ENCODE data around the gene TTC3. TPM values are rescaled to one million over a fixed set of nuclear protein-coding genes. Genes with fewer than 3 reads are reported as not detected.

Gene TTC3
- total and polyA plus RNA-seq, 2 of the 13 experiments (the other 11 are each of a cell fraction or from before 2014, with no cell fraction given), result 55.7 to 108 TPM

GRCh38 chr21:37220433-37220980 is 147.5 kb downstream of the TTC3 start (continued):
- 0 out of 2 replicates have a peak, but pooled peaks have one; percentile 44 for TF ChIP-seq STAT6 (CRISPR knock-in tag; IDR thresholded peaks at IDR 0.05; ENCODE audit: borderline replicate concordance)
- peak; percentile 19; the same call in 1 of the 2 replicates for TF ChIP-seq ONECUT2 (CRISPR knock-in tag; IDR thresholded peaks at IDR 0.05)
- no peak for TF ChIP-seq ZNF569 (CRISPR knock-in tag; IDR thresholded peaks at IDR 0.05; ENCODE audit: borderline replicate concordance)
- TF ChIP-seq ZNF235 (CRISPR knock-in tag; IDR thresholded peaks at IDR 0.05; ENCODE audit: borderline replicate concordance), result 0 out of 2 replicates have a peak, but pooled peaks have one; percentile 45
- peak; percentile 69; the same call in 1 of the 2 replicates for TF ChIP-seq SNAPC2 (CRISPR knock-in tag; IDR thresholded peaks at IDR 0.05)
- 0 out of 2 replicates have a peak, but pooled peaks have one; percentile 12 for TF ChIP-seq ZFP90 (CRISPR knock-in tag; IDR thresholded peaks at IDR 0.05; ENCODE audit: borderline replicate concordance)
- TF ChIP-seq ZNF781 (CRISPR knock-in tag; IDR thresholded peaks at IDR 0.05; ENCODE audit: borderline replicate concordance, not compliant biosample characterization), result peak; percentile 13
- TF ChIP-seq HNRNPLL (IDR thresholded peaks at IDR 0.05; ENCODE audit: low read depth, low read length, poor library complexity, severe bottlenecking), result peak; percentile 79
- 0 out of 2 replicates have a peak, but pooled peaks have one; percentile 40 for TF ChIP-seq BATF2 (CRISPR knock-in tag; IDR thresholded peaks at IDR 0.05)
- 0 out of 2 replicates have a peak, but pooled peaks have one; percentile 45 for TF ChIP-seq ARID2 (CRISPR knock-in tag; IDR thresholded peaks at IDR 0.05; ENCODE audit: borderline replicate concordance)
- TF ChIP-seq ZBTB38 (CRISPR knock-in tag; IDR thresholded peaks at IDR 0.05), result no peak
- TF ChIP-seq MED1 (CRISPR knock-in tag; IDR thresholded peaks at IDR 0.05), result 0 out of 2 replicates have a peak, but pooled peaks have one; percentile 7
- TF ChIP-seq POLR2A (IDR thresholded peaks at IDR 0.05; ENCODE audit: insufficient read depth in 1 of 2, low read depth in 2 of 2, low read length in 2 of 2), result no peak; a peak in 1 of 4 replicates
- no peak for TF ChIP-seq ZNF281 (CRISPR knock-in tag; IDR thresholded peaks at IDR 0.05; ENCODE audit: borderline replicate concordance)
- no peak for TF ChIP-seq MTA3 (CRISPR knock-in tag; IDR thresholded peaks at IDR 0.05)
- TF ChIP-seq TGIF2 (CRISPR knock-in tag; IDR thresholded peaks at IDR 0.05), result peak; percentile 20; the same call in 1 of the 2 replicates
- TF ChIP-seq NFE2L2 (IDR thresholded peaks at IDR 0.05; ENCODE audit: low read length), result no peak
- TF ChIP-seq SIN3A (IDR thresholded peaks at IDR 0.05; ENCODE audit: borderline replicate concordance, low read depth, low read length), result peak; percentile 49; the same call in 1 of the 2 replicates
- TF ChIP-seq CEBPG (CRISPR knock-in tag; IDR thresholded peaks at IDR 0.05), result no peak
- TF ChIP-seq, protein P1, sequence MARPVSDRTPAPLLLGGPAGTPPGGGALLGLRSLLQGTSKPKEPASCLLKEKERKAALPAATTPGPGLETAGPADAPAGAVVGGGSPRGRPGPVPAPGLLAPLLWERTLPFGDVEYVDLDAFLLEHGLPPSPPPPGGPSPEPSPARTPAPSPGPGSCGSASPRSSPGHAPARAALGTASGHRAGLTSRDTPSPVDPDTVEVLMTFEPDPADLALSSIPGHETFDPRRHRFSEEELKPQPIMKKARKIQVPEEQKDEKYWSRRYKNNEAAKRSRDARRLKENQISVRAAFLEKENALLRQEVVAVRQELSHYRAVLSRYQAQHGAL (CRISPR knock-in tag; IDR thresholded peaks at IDR 0.05; ENCODE audit: not compliant biosample characterization), result no peak

All from HepG2 (cell line).